GM04504 (cell line): ENCODE data around the gene ZNF536.
"Not testable (repeated sequence)": the region's sequence is repeated elsewhere in the genome, so short reads cannot be mapped to it uniquely, and the experiment has no call there.

ENCODE experiments used
- DNase-seq: peaks from one replicate; pipeline ENCODE4 v3.0.0-alpha.2; 2012; ENCODE audit warnings: low read depth

ZNF536 gene

GRCh38 chr19:30420316-30420715, 48.1 kb downstream of the ZNF536 start:
- DNase-seq: no peak

- DNase-seq: no peak
These were observed 48.7 kb downstream of the ZNF536 start for GRCh38 chr19:30420881-30421280.

GRCh38 chr19:30421571-30421970, 49.4 kb downstream of the ZNF536 start:
- no peak for DNase-seq

GRCh38 chr19:30423481-30423880, 51.3 kb downstream of the ZNF536 start:
- DNase-seq: no peak

GRCh38 chr19:30425885-30426838, 54.0 kb downstream of the ZNF536 start:
- no peak for DNase-seq

GRCh38 chr19:30426864-30427263, 54.7 kb downstream of the ZNF536 start:
- no peak for DNase-seq

- no peak for DNase-seq
These were observed 56.0 kb downstream of the ZNF536 start for GRCh38 chr19:30428092-30428680.

- no peak for DNase-seq
These were observed 56.7 kb downstream of the ZNF536 start for GRCh38 chr19:30428844-30429243.

GRCh38 chr19:30430206-30430734, 58.1 kb downstream of the ZNF536 start:
- no peak for DNase-seq

- DNase-seq: no peak
These were observed 59.4 kb downstream of the ZNF536 start for GRCh38 chr19:30431591-30431990.

GRCh38 chr19:30434797-30435594, 62.8 kb downstream of the ZNF536 start:
- no peak for DNase-seq

- no peak for DNase-seq
These were observed 65.7 kb downstream of the ZNF536 start for GRCh38 chr19:30437869-30438268.

GRCh38 chr19:30439310-30439709, 67.1 kb downstream of the ZNF536 start:
- no peak for DNase-seq

GRCh38 chr19:30441011-30441410, 68.8 kb downstream of the ZNF536 start:
- DNase-seq: no peak

- no peak for DNase-seq
These were observed 70.5 kb downstream of the ZNF536 start for GRCh38 chr19:30442674-30443073.

GRCh38 chr19:30443531-30444252, 71.5 kb downstream of the ZNF536 start:
- DNase-seq: no peak

- no peak for DNase-seq
These were observed 72.1 kb downstream of the ZNF536 start for GRCh38 chr19:30444253-30444671.

- no peak for DNase-seq
These were observed 72.6 kb downstream of the ZNF536 start for GRCh38 chr19:30444686-30445232.

- no peak for DNase-seq
These were observed 73.2 kb downstream of the ZNF536 start for GRCh38 chr19:30445385-30445784.

GRCh38 chr19:30446120-30446519, 73.9 kb downstream of the ZNF536 start:
- not testable (repeated sequence) for DNase-seq

- DNase-seq: no peak
These were observed 74.8 kb downstream of the ZNF536 start for GRCh38 chr19:30446850-30447552.
